HepG2 (cell line): ENCODE results near the gene GPC6. TPM values are rescaled to one million over a fixed set of nuclear protein-coding genes. Genes with fewer than 3 reads are reported as not detected.
A peak's percentile ranks its signal among the peaks of the same experiment; 100 is the strongest.

ENCODE experiments used
- ATAC-seq: fragments of 200-7000 bp; cut with Tn5 transposase; 3 replicates; pipeline ENCODE4 v1.9.1; 2020; ENCODE audit warnings: mild to moderate bottlenecking, moderate library complexity
- BruUV-seq: library from RNA; stranded (reverse); fragments of 400-500 nt; replicated peaks from 2 replicates; lab custom pipeline; 2021; lab: Mats Ljungman, UMichigan
- CTCF ChIA-PET: fragments of 300-600 bp; formaldehyde crosslinking; extraction: SDS; loops from one replicate; lab custom pipeline; 2021; ENCODE audit warnings: low total read pairs, inconsistent platforms, low intra/inter-chr PET ratio; lab: Yijun Ruan, JAX
- POLR2A ChIA-PET: fragments of 350-600 bp; sonication (Branson Sonifier 250); formaldehyde crosslinking; loops from one replicate; lab custom pipeline; 2020; ENCODE audit warnings: antibody characterized with exemption, inconsistent platforms; lab: Yijun Ruan, JAX
- DNase-seq: peaks from one replicate; pipeline ENCODE4 v3.0.0-alpha.2; 2015; ENCODE audit warnings: low spot score
- FAIRE-seq: peaks from 3 replicates; lab custom pipeline; 2011; peaks lifted over from hg19 to GRCh38; lab: Jason Lieb, UNC
- H2AFZ ChIP-seq: one replicate; pipeline ENCODE4 v1.6.1; 2011; ENCODE audit warnings: low read length, inconsistent platforms
- H3K27ac ChIP-seq: fragments of 300-600 bp; 3 replicates; pipeline ENCODE4 v1.8.0; 2011; ENCODE audit warnings: mixed run types, mild to moderate bottlenecking, mixed read lengths, low read length, inconsistent platforms; ENCODE audit not compliant: insufficient read depth; ENCODE audit errors: extremely low read length
- H3K27me3 ChIP-seq, 2 experiments: fragments of 200-600 bp in 1 of 2; 2 replicates in 1 of 2; 3 replicates in 1 of 2; pipeline versions ENCODE4 v1.6.0 to v1.8.0; 2011; ENCODE audit warnings: low read length in 2 of 2, mild to moderate bottlenecking in 2 of 2, moderate library complexity in 2 of 2, inconsistent platforms in 1 of 2; ENCODE audit not compliant: insufficient read depth in 2 of 2, control insufficient read depth in 1 of 2
- H3K36me3 ChIP-seq, 2 experiments: fragments of 200-600 bp in 1 of 2; replicated peaks in 1 of 2; 2 replicates in 1 of 2; 3 replicates in 1 of 2; pipeline versions ENCODE4 v1.5.1 to v1.8.0; 2011; ENCODE audit warnings: low read length in 2 of 2, inconsistent platforms in 1 of 2; ENCODE audit not compliant: insufficient read depth in 2 of 2, control insufficient read depth in 1 of 2
- H3K4me1 ChIP-seq: 2 replicates; pipeline ENCODE4 v1.5.1; 2012; ENCODE audit warnings: low read length, inconsistent platforms; ENCODE audit not compliant: insufficient read depth
- H3K4me2 ChIP-seq: 2 replicates; pipeline ENCODE4 v1.6.0; 2011; ENCODE audit warnings: low read depth, low read length, inconsistent platforms
- H3K4me3 ChIP-seq, 3 experiments: fragments of 200-600 bp in 1 of 3; sonication (generic), shearing (Covaris generic) in 1 of 3; replicated peaks in 1 of 3; 2 replicates each; pipeline ENCODE4 v1.5.1; 2011 to 2016; ENCODE audit warnings: low read length in 3 of 3, inconsistent platforms in 2 of 3, low read depth in 2 of 3, mild to moderate bottlenecking in 2 of 3, control low read depth in 1 of 3, mixed read lengths in 1 of 3; ENCODE audit not compliant: insufficient read depth in 1 of 3
- H3K79me2 ChIP-seq: one replicate; pipeline ENCODE4 v1.6.1; 2011; ENCODE audit warnings: low read length, inconsistent platforms; ENCODE audit not compliant: insufficient read depth
- H3K9ac ChIP-seq: 2 replicates; pipeline ENCODE4 v1.6.0; 2011; ENCODE audit warnings: mild to moderate bottlenecking, low read depth, low read length, inconsistent platforms; ENCODE audit not compliant: insufficient read depth
- H3K9me3 ChIP-seq: 2 replicates; pipeline ENCODE4 v1.5.1; 2012; ENCODE audit warnings: mild to moderate bottlenecking, low read length
- H4K20me1 ChIP-seq: 2 replicates; pipeline ENCODE4 v1.6.0; 2011; ENCODE audit warnings: inconsistent platforms, mild to moderate bottlenecking, low read length, moderate library complexity; ENCODE audit not compliant: insufficient read depth
- CREM ChIP-seq, 2 experiments: sonication (generic) in 1 of 2; formaldehyde crosslinking in 1 of 2; IDR thresholded peaks; 2 replicates each; pipeline versions ENCODE4 v1.4.0 to v1.6.1; 2016 to 2020; ENCODE audit warnings: antibody characterized with exemption in 1 of 2, mild to moderate bottlenecking in 1 of 2, missing genetic modification reagents in 1 of 2
- FOXA3 ChIP-seq: IDR thresholded peaks from 2 replicates; pipeline ENCODE4 v1.6.1; 2016; ENCODE audit warnings: missing genetic modification reagents, missing compliant biosample characterization
- IKZF1 ChIP-seq: fragments of 450-650 bp; IDR thresholded peaks from 2 replicates; pipeline ENCODE4 v1.7.1; 2016
- MXD1 ChIP-seq: sonication (generic); formaldehyde crosslinking; IDR thresholded peaks from 2 replicates; pipeline ENCODE4 v1.4.0; 2020; ENCODE audit warnings: mild to moderate bottlenecking, missing genetic modification reagents
- NR2F1 ChIP-seq, 2 experiments: fragments of 450-650 bp in 1 of 2; formaldehyde crosslinking in 1 of 2; IDR thresholded peaks; 2 replicates each; pipeline versions ENCODE4 v1.5.0 to v1.6.1; 2016 to 2020; ENCODE audit warnings: mild to moderate bottlenecking in 1 of 2, missing compliant biosample characterization in 1 of 2, missing genetic modification reagents in 1 of 2, moderate library complexity in 1 of 2
- RCOR2 ChIP-seq: IDR thresholded peaks from 2 replicates; pipeline ENCODE4 v1.6.1; 2016; ENCODE audit warnings: missing biosample characterization, missing genetic modification reagents
- SPEN ChIP-seq: sonication (generic); formaldehyde crosslinking; IDR thresholded peaks from 2 replicates; pipeline ENCODE4 v1.5.1; 2020; ENCODE audit warnings: low read depth, mild to moderate bottlenecking, missing genetic modification reagents
- ZNF225 ChIP-seq: sonication (generic); formaldehyde crosslinking; IDR thresholded peaks from 2 replicates; pipeline ENCODE4 v1.4.0; 2020; ENCODE audit warnings: mild to moderate bottlenecking, missing genetic modification reagents
- ZNF629 ChIP-seq: sonication (generic); formaldehyde crosslinking; conservative IDR thresholded peaks from 2 replicates; pipeline ENCODE4 v1.5.0; 2020; ENCODE audit warnings: missing genetic modification reagents
- in situ Hi-C: cut with HindIII; loops from 2 replicates; pipeline ENCODE4 v1.10.0; 2017; ENCODE audit warnings: low pct_unique_long_range_greater_than_20kb; ENCODE audit not compliant: extremely low pct_ligation_motif_present
- intact Hi-C: fragments of 100-400 bp; cut with micrococcal nuclease; formaldehyde crosslinking; loops from one replicate; pipeline ENCODE4 v1.10.0; 2022; ENCODE audit not compliant: unreplicated experiment
- polyA plus RNA-seq, 8 experiments: library from polyadenylated mRNA; depleted of rRNA in 3 of 8; stranded (reverse) in 7 of 8; unstranded in 1 of 8; fragments of >200 nt; fragmentation: Illumina TruSeq in 4 of 8; extraction: Trizol in 4 of 8; gene quantifications; 2 replicates each; pipeline versions ENCODE4 v1.2.1 to v1.2.3, GENCODE V29; 2011 to 2016; ENCODE audit warnings: low read depth in 4 of 8, missing spikeins in 1 of 8, mixed read lengths in 1 of 8; ENCODE audit not compliant: insufficient read depth in 1 of 8
- total RNA-seq, 5 experiments: library from RNA; depleted of rRNA; stranded (reverse); fragments of >200 nt; fragmentation: Illumina TruSeq; extraction: Trizol; gene quantifications; 2 replicates each; pipeline ENCODE4 v1.2.3, GENCODE V29; 2016; ENCODE audit warnings: low read depth in 1 of 5

Gene GPC6
- total and polyA plus RNA-seq, 2 of the 13 experiments (the other 11 are each of a cell fraction or from before 2014, with no cell fraction given) = 24.5 to 33.9 TPM

- TF ChIP-seq FOXA3 (0 out of 2 replicates have a peak, but pooled peaks have one; percentile 8), ZNF225 (CRISPR knock-in tag) (no peak), RCOR2 (CRISPR knock-in tag) (no peak), MXD1 (CRISPR knock-in tag) (no peak), IKZF1 (no peak), NR2F1 (CRISPR knock-in tag; IDR thresholded peaks at IDR 0.05) (peak; percentile 40 to 73; a peak in 2 of 4 replicates)
- TF ChIP-seq, all 625 proteins: peak for 59
Measured at GRCh38 chr13:93233997-93234416, 7.4 kb downstream of the GPC6 start (continued).

GRCh38 chr13:93234459-93234858 is 7.9 kb downstream of the GPC6 start:
- ChIA-PET CTCF (interaction anchor here (0.7 to 1.0 kb wide), 2 partner anchors 62 to 1043 kb away, joined by 3 to 5 read pairs; no protein-coding TSS in a partner anchor), POLR2A (interaction anchor here (0.7 to 1.2 kb wide), 2 partner anchors 13 to 14 kb away, joined by 3 read pairs; no protein-coding TSS in a partner anchor)
- H3K27me3 ChIP-seq = no peaks in the 10 kb centered on the region
- H2AFZ ChIP-seq = no peak overlapping the region
- TF ChIP-seq SPEN (CRISPR knock-in tag) = no peak
- no peak for TF ChIP-seq CREM (IDR thresholded peaks at IDR 0.05)
- TF ChIP-seq CREM (CRISPR knock-in tag; IDR thresholded peaks at IDR 0.05) = no peak
- TF ChIP-seq ZNF629 (CRISPR knock-in tag) = no peak
- no peak overlapping the region for H3K4me3 ChIP-seq
- H3K4me1 ChIP-seq = peaks cover 48% of the 10 kb centered on the region
- H4K20me1 ChIP-seq = no peaks in the 10 kb centered on the region
- peaks cover 79% of the 10 kb centered on the region for H3K79me2 ChIP-seq
- no peak overlapping the region; the same call in 1 of the 2 replicates for H3K4me2 ChIP-seq
- in situ Hi-C loops (loop anchor here (25.0 kb wide), 3 partner anchors 528 to 1103 kb away; no protein-coding TSS in a partner anchor), intact Hi-C loops (loop anchor here (5.0 kb wide), 2 partner anchors 267 to 517 kb away; no protein-coding TSS in a partner anchor)
- no peak for ATAC-seq
- no peaks in the 10 kb centered on the region for H3K36me3 ChIP-seq
- H3K9ac ChIP-seq = no peak overlapping the region
- BruUV-seq = no TSS peak
- no peak for DNase-seq
- H3K9me3 ChIP-seq = peaks cover 13% of the 10 kb centered on the region
- no peak for FAIRE-seq
- H3K27ac ChIP-seq = no peak overlapping the region
